HG02642 (cell line): Measurements from ENCODE around the gene ANAPC2.
A peak's percentile ranks its signal among the peaks of the same experiment; 100 is the strongest.

ENCODE experiments used
- ATAC-seq: cut with Tn5 transposase; IDR thresholded peaks from one replicate; pipeline ENCODE4 v1.9.1; 2021; ENCODE audit warnings: mild to moderate bottlenecking; ENCODE audit not compliant: unreplicated experiment, poor library complexity

Gene ANAPC2

GRCh38 chr9:137227853-137228505, 39.6 kb upstream of the ANAPC2 start:
- ATAC-seq, result no peak

- ATAC-seq, result no peak
Measured at GRCh38 chr9:137227054-137227852, 38.9 kb upstream of the ANAPC2 start, which contains the start of gene RNF224. Gene RNF224 (plus strand): TSS chr9:137227502. CDS start chr9:137228336, 834 bp downstream.

- no peak for ATAC-seq
Measured at GRCh38 chr9:137226338-137227053, 38.1 kb upstream of the ANAPC2 start.

GRCh38 chr9:137225699-137226331, 37.5 kb upstream of the ANAPC2 start:
- no peak for ATAC-seq

DNA sequence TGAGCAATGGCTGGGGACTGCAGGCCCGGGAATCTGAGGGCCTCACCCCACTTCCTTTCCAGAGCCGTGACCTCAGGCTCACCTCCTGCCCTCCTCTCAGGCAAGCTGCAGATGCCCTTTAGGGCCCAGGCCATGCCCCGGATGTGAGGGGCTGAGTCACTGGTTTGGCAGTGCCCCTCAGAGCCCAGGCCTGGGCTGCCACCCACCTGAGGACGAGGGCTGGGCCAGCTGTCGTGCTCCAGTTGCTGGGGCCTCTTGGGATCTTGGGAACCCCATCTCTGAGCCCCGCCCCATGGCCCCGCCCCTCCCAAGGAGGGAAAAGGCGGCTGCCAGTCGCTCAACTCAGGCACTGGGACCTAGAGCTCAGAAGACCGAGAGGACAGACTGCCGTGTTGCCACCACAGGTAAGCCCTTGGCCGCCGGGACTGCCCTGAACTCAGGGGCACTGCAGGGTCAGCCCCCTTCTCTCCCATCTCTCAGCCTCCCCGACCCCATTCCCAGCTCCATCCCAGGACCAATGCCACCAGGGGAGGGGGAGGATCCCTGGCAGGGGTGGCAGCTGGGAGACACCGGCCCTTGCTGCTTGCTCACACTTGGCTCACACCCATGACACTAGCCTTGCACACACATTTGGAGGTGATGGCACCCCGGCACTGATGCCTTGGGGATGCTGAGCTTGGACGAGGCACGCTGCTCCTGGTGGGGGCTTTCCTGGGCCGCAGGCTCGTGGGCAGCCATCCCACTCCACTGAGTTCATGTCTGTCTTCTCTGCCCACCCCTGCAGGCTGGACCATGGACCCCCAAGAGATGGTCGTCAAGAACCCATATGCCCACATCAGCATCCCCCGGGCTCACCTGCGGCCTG, 36.7 kb upstream of the ANAPC2 start, which contains the start of gene CYSRT1:
Gene CYSRT1 (plus strand): TSS at position 345 of the 865 bp plus-strand sequence. CDS start 448 bp downstream, at position 793.
- no peak for ATAC-seq

DNA sequence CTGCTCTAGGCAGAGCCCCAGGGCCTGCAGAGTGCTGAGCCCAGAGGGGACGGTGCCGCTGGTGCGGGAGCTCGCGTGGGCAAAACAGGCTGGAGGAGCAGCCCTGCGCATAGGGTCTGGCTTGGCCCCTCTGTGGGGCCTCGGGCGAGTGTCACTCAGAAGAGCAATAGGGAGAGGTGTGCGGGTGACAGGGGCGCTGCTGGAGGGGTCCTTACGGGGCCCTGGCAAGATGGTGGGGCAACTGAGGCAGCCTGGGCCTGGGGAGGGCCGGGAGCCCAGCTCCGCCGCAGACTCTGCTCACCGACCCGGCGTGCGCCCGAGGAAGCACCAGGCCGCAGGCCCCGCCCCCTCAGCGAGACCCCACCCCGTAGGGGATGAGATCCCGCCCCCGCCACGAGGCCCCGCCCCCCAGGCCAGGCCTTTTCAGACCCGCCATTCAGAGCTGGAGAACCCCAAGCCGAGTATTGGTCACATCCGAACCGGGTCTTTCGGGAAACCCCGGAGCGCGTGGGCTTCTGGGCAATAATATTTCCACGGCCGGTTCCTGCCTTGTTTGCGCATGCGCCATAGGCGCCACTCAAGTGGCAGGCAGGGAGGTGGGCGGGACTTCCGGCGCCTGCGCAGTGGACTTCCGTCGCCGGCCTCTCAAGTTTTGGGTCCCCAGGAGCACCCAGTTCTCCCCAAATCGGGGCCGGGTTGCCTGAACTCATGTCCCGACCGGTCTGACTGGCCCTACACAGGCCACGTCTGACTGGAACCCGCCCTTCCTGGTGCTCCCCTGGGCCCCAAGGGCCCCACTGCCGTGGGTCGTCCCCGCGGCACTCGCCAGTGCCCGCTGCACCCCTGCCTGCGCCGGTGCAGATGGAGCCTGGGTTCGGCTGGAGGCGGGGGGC, 35.0 kb upstream of the ANAPC2 start:
- ATAC-seq, result peak; percentile 73

DNA sequence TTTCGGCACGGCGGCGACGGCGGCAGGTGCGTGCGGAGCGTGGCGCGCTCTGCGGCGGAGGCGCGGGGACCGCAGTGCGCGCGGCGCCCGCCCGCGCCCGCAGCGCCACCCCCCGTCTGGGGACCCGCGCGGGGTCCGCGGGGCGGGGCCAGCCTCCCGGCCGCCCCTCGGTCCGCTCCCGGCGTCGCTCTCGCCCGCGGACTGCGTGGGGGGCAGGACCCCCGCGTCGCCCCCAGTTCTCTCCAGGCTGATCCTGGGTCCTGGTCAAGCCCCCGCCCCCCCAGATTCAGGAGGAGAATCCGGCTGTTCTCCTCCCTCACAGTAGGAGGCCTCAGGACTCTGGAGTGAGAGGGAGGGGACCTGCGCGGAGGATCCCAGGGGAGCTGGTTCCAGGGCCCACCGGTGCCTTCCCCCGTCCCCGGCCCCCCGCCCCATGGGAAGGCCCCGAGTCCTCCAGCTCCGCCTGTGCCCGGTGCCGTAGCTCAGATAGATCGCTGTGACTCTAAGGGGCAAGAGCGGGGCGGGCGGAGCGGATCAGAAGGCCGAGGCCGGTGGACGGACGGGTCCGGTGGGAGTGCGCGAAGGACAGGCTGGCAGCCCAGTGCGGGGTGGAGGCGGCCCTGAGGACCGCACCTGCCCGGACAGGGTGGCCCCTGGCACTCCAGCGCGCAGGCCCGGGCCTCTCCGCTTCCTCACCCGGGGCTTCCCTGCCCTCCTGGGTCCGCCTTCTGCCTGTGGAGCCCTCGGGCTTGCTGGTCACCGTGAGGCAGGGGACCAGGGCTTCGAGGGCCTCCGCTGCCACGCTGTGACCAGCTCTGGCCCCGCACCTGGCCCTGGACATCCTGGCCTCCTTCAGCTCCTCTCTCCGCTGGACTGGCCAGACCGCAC, 34.1 kb upstream of the ANAPC2 start, which contains the start of gene RNF208:
Gene RNF208 (minus strand): TSS at position 51 of the 888 bp plus-strand sequence. CDS start 1,028 bp downstream, outside the sequence.
- ATAC-seq, result peak; percentile 2

DNA sequence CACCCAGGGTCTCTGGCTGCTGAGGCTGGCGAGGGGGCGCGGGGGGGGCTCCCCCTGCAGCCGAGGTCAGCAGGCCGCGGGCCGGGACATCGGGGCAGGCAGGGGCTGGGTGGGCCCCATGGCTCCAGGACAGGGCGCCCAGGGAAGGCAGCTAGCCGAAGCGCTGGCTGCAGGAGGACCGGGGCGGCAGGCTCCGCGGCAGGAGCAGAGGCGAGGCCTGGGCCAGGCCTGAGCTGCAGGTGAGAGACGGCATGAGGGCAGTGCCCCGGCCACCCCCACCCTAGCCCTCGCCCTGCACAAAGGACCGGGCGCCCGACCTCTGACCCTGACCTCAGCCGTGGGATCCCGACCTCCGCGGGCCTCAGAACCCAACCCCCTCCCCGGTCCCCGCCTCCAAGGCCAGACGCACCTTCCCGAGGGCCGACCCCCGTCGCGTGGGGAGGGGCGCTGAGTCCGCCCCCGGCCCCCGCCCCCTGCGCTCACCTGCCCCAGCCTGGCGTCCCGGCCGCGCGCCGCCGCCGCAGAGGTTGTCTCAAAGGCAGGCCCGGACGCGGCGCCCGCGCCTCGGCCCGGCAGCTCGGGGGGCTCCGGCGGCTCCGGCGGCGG, 33.2 kb upstream of the ANAPC2 start:
- ATAC-seq, result no peak

DNA sequence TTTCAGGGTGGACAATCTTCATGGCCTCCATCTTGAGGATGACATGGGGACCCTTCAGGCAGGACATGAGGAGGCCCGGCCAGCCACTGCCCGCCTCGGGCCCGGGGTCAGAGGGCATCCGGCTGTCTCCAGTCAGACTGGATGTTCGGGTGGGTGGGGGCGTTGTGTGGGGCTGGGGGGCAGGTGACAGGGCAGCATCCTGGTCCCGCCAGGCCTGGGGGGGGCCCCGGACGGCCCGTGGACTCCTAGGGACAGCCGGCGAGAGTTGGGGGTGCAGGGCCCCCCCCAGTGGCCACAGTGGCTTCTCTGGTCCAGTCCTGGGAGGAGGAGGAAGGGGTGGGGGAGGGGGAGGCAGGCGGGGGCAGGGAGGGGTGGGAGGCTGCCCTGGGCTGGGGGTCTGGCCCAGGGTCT, 32.7 kb upstream of the ANAPC2 start:
- ATAC-seq, result no peak

DNA sequence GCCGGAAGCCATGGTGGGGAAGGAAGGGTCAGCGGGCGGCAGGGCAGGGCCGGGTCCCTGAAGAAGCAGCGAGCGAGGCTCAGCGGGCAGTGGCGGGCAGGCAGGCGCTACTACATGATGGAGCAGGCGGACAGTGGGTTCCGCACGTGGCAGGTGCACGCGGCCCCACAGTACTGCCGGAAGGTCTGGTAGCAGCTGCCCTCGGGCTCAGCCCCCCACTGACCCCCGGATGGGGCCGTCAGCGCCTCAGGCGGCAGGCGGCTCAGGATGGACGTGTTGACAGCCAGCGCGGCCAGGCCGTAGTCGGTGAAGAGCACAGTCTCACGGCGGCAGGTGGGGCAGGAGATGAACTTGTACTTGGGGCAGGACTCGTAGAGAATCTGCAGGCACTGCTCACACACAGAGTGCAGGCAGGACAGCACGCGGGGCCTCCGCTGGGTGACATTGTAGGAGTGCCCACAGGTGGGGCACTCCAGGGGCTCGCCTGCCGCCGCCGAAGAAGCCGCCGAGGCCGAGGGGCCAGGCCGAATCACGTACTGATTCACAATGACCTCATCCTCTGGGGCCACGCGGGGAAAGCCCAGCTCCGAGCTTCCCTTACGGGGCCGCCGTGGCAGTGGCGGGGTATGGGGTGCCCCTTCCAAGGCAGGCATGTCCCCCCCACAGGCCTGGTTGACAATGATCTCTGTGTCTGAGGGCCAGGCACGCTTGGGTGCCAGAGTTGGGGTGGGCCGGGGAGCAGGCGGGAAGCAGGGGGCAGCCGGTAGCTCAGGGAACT, 32.1 kb upstream of the ANAPC2 start:
- no peak for ATAC-seq

DNA sequence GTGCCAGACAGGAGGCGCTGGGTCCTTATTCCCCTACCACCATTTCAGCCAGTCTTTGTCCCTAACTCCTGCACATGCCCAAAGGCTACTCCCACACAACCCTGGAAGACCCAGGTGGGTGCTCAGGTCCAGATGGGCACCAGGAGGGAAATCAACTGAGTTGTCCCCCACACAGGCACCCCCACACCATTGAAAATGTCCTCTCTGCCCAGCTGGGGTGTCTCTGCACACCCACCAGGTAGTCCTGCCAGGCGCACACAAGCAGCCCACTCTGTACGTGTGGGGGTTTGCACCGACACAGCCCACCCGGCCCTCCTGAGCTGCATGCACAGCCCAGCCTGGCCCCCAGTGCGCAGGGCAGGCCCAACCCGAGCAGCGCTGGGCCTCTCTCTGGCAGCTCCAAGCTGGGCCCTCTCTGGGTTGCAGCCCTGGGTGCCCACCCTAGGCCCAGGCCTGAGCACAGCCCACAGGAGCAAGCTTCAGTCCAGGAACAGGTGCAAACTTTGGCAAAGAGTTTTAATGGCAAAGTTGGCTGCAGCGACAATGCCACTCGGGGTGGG, 31.5 kb upstream of the ANAPC2 start:
- no peak for ATAC-seq

- ATAC-seq, result no peak
Measured at GRCh38 chr9:137218754-137219271, 30.5 kb upstream of the ANAPC2 start.

GRCh38 chr9:137218212-137218753, 29.9 kb upstream of the ANAPC2 start:
- ATAC-seq, result no peak

- no peak for ATAC-seq
Measured at GRCh38 chr9:137217276-137218211, 29.2 kb upstream of the ANAPC2 start.
